Effector memory CD8-positive, alpha-beta T cell (primary cell): ENCODE results near the gene CCL16.

ENCODE experiments used
- ATAC-seq: fragments of 150-1000 bp; cut with Tn5 transposase; replicated peaks from 2 replicates; pipeline ENCODE4 v1.10.0; 2021; ENCODE audit warnings: mild to moderate bottlenecking, moderate library complexity
- DNase-seq, 3 experiments: peaks; one replicate each; pipeline ENCODE4 v3.0.0; 2021
- H3K27ac Mint-ChIP-seq, 2 donors: one replicate each; pipeline ENCODE4 v1.8.0; 2022; ENCODE audit warnings: mild to moderate bottlenecking in 2 of 2, mixed read lengths in 2 of 2, moderate library complexity in 2 of 2
- H3K27me3 Mint-ChIP-seq, 2 donors: one replicate each; pipeline ENCODE4 v1.8.0; 2022; ENCODE audit warnings: mixed read lengths in 2 of 2
- H3K36me3 Mint-ChIP-seq: one replicate; pipeline ENCODE4 v1.8.0; 2022; ENCODE audit warnings: mild to moderate bottlenecking, moderate library complexity, mixed read lengths; ENCODE audit not compliant: insufficient read depth
- H3K4me1 Mint-ChIP-seq, 2 donors: one replicate each; pipeline ENCODE4 v1.8.0; 2022; ENCODE audit warnings: low read depth in 2 of 2, mixed read lengths in 2 of 2
- H3K4me3 Mint-ChIP-seq, 2 donors: one replicate each; pipeline ENCODE4 v1.8.0; 2022; ENCODE audit warnings: mild to moderate bottlenecking in 2 of 2, mixed read lengths in 2 of 2, moderate library complexity in 2 of 2
- H3K9me3 Mint-ChIP-seq, 2 donors: one replicate each; pipeline ENCODE4 v1.8.0; 2022; ENCODE audit warnings: mixed read lengths in 2 of 2

The CCL16 gene

DNA sequence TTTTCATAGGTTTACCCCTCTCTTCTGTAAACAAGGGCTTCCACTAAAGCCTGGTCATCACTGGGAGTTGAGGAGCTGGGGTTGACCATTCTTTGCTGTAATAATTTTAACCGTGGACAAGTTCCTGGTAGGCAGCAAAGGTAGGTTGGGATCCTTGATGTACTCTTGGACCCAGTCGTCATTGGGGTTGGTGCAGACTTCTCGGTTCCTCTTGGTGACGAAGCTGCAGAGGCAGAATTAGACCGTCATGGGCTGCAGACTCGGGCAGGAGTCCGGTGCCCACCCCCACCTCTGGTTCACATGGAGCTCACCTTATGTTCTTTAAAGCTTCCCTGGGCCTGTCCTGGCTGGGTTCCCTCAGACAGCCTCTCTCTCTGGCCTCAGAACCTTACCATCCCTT, 3.8 kb downstream of the CCL16 start:
- no peaks in the 10 kb centered on the region for H3K27me3 Mint-ChIP-seq
- H3K36me3 Mint-ChIP-seq: no peaks in the 10 kb centered on the region
- ATAC-seq (no peak), DNase-seq (no peak)
- H3K4me1 Mint-ChIP-seq: peaks cover 18% of the 10 kb centered on the region in 2 donors
- peak overlapping the region in 1 of 2 donors; percentile 53 for H3K27ac Mint-ChIP-seq
- H3K9me3 Mint-ChIP-seq: no peaks in the 10 kb centered on the region
- H3K4me3 Mint-ChIP-seq: no peak overlapping the region

DNA sequence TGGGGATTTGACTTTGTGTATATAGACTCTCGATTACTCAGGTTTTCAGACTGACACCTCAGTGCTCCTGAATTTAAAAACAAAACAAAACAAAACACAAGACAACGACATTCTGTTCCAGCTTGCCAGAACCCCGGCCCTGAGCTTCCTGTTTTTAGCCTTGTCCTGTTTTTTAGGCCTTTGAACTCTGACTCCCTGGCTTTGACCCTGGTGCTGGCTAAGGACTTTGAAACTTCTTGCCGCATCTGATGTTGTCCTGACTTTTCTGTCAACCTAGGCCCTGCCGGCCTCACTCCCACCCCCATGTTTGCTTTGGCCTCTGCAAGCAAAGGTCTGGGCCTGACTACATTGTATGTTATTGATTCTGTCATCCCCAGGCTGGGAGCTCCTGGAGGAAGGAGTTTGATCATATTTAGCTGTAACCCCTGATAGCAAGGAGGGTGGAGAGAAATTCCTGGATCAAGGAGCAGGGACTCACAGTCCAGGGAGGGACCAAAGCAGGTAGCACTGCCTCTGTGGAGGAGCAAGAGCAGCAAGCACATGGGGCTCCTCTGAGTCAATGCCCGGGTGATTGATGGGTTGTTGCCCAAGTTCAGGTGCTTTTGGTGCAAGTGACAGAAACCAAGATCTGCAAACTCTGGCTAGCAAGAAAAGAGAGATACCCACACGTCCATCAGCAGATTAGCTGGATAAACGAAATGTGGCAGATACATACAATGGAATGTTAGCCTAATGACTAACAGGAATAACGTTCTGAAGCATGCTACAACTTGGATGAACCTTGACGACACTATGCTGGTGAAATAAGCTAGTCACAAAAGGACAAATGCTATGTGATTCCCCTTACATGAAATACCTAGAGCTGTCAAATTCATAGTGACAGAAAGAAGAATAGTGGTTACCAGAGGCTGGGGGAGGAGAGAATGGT, 7.7 kb downstream of the CCL16 start:
- Mint-ChIP-seq H3K36me3 (no peaks in the 10 kb centered on the region), H3K27me3 (no peaks in the 10 kb centered on the region), H3K9me3 (no peaks in the 10 kb centered on the region), H3K4me3 (no peak overlapping the region), H3K27ac (peak overlapping the region in 1 of 2 donors; percentile 56), H3K4me1 (peaks cover 13 to 23% of the 10 kb centered on the region in 2 donors)
- no peak for DNase-seq
- ATAC-seq: no peak

DNA sequence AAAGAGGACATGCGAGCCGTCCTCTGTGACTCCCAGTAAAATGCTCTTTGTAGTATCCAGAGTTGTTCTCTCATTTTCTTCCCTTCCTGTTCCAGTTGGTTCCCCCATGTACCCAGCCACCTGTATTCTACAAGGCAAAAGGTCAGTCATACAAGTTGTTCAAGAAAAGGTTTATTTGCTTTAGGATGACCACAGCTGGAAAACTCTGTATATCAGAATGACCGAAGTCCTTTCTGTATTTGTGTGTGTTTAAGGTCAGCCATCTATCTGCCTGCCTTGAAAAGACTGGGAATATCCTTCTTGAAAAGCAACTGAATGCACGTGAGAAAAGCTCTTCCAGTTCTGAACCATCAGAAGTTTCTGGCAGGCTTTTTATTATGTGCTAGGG, 8.4 kb downstream of the CCL16 start:
- Mint-ChIP-seq H3K4me1 (peaks cover 13 to 22% of the 10 kb centered on the region in 2 donors), H3K27me3 (no peaks in the 10 kb centered on the region), H3K9me3 (no peaks in the 10 kb centered on the region), H3K27ac (no peak overlapping the region), H3K4me3 (no peak overlapping the region), H3K36me3 (no peaks in the 10 kb centered on the region)
- ATAC-seq (no peak), DNase-seq (no peak)

DNA sequence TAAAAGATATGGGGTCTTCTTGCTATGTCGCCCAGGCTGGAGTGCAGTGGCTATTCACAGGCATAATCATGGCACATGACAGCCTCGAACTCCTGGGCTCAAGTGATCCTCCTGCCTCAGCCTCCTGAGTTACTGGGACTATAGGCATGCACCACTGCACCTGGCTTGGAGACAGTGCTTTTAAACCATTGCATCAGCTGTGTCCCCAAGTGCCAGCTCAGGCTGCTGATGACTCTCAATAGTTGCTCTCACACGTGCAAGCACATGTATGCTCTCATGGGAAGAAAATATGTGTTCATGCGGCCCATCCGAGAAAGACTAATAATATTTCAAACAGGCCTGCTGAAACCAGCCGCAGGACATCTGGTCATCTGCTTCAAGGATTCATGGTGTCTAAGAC, 8.8 kb downstream of the CCL16 start:
- Mint-ChIP-seq H3K27me3 (no peaks in the 10 kb centered on the region), H3K9me3 (no peaks in the 10 kb centered on the region), H3K4me1 (peaks cover 11 to 19% of the 10 kb centered on the region in 2 donors), H3K4me3 (no peak overlapping the region), H3K36me3 (no peaks in the 10 kb centered on the region), H3K27ac (no peak overlapping the region)
- ATAC-seq (no peak), DNase-seq (no peak)

DNA sequence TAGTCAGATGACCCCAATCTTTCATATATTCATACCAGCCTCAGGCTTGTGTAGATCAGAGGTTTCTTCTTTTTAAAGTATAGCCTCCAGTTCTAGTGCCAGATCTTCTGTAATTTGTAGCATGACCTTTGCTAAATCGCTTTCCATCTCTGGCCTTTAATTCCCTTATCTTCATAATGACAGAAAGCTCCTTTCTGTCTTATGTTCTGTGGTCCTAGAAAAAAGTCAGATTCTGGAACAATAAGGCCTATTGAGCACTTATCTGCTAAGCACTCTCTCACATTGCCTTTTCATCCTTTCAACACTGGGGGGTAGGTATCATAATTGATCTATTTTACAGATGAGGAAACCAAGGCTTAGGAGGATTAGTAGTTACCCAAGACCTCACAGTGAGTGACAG, 9.2 kb downstream of the CCL16 start:
- H3K27ac Mint-ChIP-seq: no peak overlapping the region
- H3K36me3 Mint-ChIP-seq: no peaks in the 10 kb centered on the region
- peaks cover 11 to 19% of the 10 kb centered on the region in 2 donors for H3K4me1 Mint-ChIP-seq
- no peaks in the 10 kb centered on the region for H3K9me3 Mint-ChIP-seq
- H3K4me3 Mint-ChIP-seq: no peak overlapping the region
- no peaks in the 10 kb centered on the region for H3K27me3 Mint-ChIP-seq
- ATAC-seq (no peak), DNase-seq (no peak)

DNA sequence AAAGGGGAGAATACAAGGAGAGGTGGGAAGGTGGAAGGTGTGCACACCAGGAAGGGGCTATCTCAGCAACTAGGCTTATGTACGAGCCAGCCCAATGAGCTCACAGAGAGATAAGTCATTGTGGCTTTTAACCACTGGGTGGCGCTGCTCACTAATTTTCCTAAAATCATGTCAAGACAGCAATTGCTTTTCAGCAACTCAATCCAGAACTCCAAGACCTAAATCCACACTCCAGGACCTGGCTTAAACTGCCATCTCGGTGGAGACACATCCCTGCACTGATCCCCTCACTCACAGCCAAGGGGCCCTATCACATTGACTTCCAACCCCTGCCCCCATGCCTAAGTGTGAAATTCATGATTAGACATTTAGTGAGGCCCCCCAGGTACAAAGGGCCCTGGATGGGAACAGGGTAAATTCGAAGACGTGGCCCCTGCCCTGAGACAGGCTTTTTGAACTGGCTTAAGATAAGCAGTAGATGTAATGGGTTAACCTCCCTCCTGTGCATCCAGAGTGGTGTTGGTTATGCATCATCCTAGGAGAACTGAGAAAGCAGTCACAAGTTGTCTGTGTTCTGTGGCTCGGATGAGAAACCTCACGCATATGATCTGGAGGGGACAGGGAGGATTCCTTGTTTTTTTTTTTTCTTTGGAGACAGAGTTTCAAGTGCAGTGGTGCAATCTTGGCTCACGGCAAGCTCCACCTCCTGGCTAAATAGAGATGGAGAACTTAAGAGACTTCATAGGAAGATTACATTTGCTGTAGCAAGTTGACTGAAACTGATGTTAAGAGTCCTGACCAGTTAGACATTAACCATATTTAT, 11.5 kb downstream of the CCL16 start:
- Mint-ChIP-seq H3K36me3 (no peaks in the 10 kb centered on the region), H3K9me3 (no peaks in the 10 kb centered on the region), H3K27me3 (no peaks in the 10 kb centered on the region), H3K27ac (peak overlapping the region in 1 of 2 donors; percentile 19), H3K4me3 (no peak overlapping the region), H3K4me1 (peaks cover 6 to 10% of the 10 kb centered on the region in 2 donors)
- DNase-seq (peak; percentile 77 to 86 (median 84)), ATAC-seq (peak; percentile 69)

DNA sequence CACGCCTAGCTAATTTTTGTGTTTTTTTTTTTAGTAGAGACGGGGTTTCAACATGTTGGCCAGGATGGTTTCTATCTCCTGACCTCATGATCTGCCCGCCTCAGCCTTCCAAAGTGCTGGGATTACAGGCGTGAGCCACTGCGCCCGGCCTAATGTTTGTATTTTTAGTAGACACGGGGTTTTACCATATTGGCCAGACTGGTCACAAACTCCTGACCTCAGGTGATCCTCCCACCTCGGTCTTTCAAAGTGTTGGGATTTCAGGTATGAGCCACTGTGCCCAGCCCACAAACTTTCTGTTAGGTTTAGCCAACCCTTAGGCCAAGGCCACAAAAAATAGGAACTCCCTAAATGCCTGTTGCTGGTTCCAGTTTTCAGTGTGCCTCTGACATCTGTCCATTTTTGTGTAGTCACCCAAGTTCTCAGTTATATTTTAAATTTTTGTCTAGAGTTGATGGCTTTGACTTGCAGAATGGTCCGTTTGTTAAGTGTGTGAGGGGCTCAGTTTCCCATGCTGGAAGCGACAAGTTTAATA, 12.7 kb downstream of the CCL16 start:
- peaks cover 6 to 10% of the 10 kb centered on the region in 2 donors for H3K4me1 Mint-ChIP-seq
- H3K4me3 Mint-ChIP-seq: no peak overlapping the region
- no peaks in the 10 kb centered on the region for H3K36me3 Mint-ChIP-seq
- DNase-seq (no peak), ATAC-seq (no peak)
- no peak overlapping the region for H3K27ac Mint-ChIP-seq
- no peaks in the 10 kb centered on the region for H3K27me3 Mint-ChIP-seq
- no peaks in the 10 kb centered on the region for H3K9me3 Mint-ChIP-seq

DNA sequence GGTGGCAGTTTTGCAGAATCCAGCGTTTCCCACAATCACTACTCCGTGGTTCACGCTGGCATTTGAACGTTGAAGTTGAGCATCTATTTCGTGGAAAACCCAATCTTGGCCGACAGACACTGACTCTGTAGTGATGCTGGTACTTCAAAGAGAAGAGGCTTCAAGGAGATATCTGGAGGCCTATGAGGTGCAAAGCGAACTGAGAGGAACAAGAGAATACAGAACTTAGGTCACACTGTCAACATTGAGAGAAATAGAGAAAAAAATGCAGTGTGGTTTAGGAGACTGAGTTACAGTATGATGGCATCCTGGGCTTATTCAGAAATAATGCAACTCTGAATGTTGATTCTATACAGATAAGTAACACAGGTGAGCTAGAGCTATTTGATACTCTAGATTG, 16.0 kb downstream of the CCL16 start:
- Mint-ChIP-seq H3K36me3 (no peaks in the 10 kb centered on the region), H3K9me3 (no peaks in the 10 kb centered on the region), H3K27ac (no peak overlapping the region), H3K27me3 (no peaks in the 10 kb centered on the region), H3K4me1 (peaks cover 6 to 10% of the 10 kb centered on the region in 2 donors), H3K4me3 (no peak overlapping the region)
- no peak for ATAC-seq
- DNase-seq: no peak

DNA sequence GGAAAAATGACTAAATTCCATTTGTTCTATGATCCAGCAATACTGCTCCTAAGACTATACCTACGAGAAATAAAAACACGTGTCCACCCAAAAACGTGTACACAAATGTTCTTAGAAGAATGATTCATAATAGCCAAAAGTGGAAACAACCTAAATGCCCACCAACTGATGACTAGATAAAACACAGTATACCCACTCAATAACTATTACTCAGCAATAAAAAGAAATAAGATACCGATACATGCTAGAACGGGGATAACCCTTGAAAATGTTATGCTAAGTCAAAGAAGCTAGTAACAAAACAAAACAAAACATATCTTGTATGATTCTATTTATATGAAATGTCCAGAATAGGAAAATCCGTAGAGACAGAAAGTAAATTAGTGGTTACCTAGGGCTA, 17.6 kb downstream of the CCL16 start:
- DNase-seq: no peak
- Mint-ChIP-seq H3K27ac (no peak overlapping the region), H3K4me3 (no peak overlapping the region), H3K4me1 (no peaks in the 10 kb centered on the region), H3K27me3 (no peaks in the 10 kb centered on the region), H3K9me3 (no peaks in the 10 kb centered on the region), H3K36me3 (no peaks in the 10 kb centered on the region)
- ATAC-seq: no peak

DNA sequence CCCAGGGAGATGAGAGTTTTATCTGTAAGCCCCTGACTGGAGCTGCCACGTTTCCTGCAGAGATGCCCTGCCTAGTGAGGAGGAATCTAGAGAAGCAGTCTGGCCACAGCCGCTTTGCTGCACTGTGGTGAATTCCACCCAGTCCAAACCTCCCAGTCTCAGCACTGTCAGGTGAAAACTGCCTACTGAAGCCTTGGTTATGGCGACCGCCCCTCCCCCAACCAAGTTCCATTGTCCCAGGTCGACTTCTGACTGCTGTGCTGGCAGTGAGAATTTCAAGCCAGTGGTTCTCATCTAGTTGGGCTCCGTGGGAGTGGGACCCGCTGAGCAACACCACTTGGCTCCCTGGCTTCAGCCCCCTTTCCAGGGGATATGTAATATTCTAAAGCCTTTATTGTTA, 27.6 kb downstream of the CCL16 start:
- ATAC-seq: no peak
- DNase-seq: no peak
- H3K4me1 Mint-ChIP-seq: no peaks in the 10 kb centered on the region
- no peaks in the 10 kb centered on the region for H3K27me3 Mint-ChIP-seq
- H3K4me3 Mint-ChIP-seq: no peak overlapping the region
- no peaks in the 10 kb centered on the region for H3K36me3 Mint-ChIP-seq
- H3K27ac Mint-ChIP-seq: no peak overlapping the region
- H3K9me3 Mint-ChIP-seq: no peaks in the 10 kb centered on the region

DNA sequence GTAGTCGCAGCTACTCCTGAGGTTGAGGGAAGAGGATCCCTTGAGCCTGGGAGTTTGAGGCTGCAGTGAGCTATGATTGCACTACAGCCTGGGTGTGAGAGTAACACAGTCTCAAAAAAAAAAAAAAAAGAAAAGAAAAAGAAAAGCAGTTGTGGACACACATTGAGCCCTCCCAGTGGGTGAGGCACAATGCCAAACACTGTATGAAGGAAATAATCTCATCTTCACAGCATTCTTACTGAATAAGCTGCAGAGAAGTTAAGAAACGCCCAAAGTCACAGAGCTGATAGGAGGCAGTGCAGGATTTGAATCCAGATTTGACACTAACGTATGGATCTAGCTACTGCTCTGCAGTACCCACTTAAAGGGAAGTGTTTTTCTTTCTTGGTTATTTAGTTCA, 31.9 kb downstream of the CCL16 start:
- DNase-seq: no peak
- Mint-ChIP-seq H3K4me1 (no peaks in the 10 kb centered on the region), H3K36me3 (no peaks in the 10 kb centered on the region), H3K27ac (no peak overlapping the region), H3K4me3 (no peak overlapping the region), H3K9me3 (no peaks in the 10 kb centered on the region), H3K27me3 (no peaks in the 10 kb centered on the region)
- no peak for ATAC-seq

DNA sequence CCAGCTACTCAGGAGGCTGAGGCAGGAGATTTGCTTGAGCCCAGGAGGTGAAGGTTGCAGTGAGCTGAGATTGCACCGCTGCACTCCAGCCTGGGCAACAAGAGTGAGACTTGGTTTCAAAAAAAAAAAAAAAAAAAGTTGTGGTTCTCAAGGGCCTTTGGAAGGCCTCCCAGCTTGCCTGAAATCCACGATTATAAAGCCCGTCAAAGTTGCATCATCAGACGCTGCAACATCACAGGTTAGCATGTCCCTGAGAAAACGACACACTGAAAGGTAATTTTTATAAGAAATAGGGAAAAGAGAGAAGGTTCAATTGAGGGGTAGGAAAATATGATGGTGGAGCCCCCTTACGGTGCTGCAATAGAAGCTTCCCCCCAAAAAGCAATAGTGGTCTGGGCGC, 33.2 kb downstream of the CCL16 start:
- Mint-ChIP-seq H3K27me3 (no peaks in the 10 kb centered on the region), H3K4me1 (peaks cover 0 to 2% of the 10 kb centered on the region in 2 donors), H3K36me3 (no peaks in the 10 kb centered on the region), H3K9me3 (no peaks in the 10 kb centered on the region), H3K27ac (no peak overlapping the region), H3K4me3 (no peak overlapping the region)
- DNase-seq (no peak), ATAC-seq (no peak)

DNA sequence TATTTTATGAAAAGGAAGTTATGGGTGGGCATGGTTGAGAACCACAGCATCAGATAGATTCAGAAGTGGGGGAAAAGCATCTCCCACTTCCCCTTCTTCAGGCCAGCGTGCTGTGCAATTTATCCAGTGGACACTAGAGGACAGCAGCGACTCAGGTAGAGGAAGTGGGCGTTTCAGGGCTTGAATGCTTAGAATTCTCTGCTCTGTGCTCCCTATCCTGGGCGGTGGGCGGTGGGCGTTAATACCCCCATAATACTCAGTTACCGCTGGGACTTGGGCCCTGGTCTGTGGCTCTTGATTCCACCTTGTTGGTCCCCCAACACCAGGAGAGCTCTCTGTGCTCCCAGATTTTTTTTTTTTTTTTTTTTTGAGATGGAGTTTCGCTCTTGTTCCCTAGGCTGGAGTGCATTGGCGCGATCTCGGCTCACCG, 34.1 kb downstream of the CCL16 start:
- Mint-ChIP-seq H3K4me1 (peaks cover 0 to 3% of the 10 kb centered on the region in 2 donors), H3K4me3 (peak overlapping the region; percentile 50 to 62), H3K27ac (no peak overlapping the region), H3K9me3 (no peaks in the 10 kb centered on the region), H3K36me3 (no peaks in the 10 kb centered on the region), H3K27me3 (no peaks in the 10 kb centered on the region)
- peak; percentile 48 to 63 (median 57) for DNase-seq
- ATAC-seq: peak; percentile 95
